Fibroblast of the conjunctiva (primary cell): ENCODE data around the gene FUT6.
"Not testable (repeated sequence)": the region's sequence is repeated elsewhere in the genome, so short reads cannot be mapped to it uniquely, and the experiment has no call there.

Experiments
- DNase-seq: peaks from one replicate; pipeline ENCODE4 v3.0.0-alpha.2; 2010; ENCODE audit warnings: low read depth

The FUT6 gene

GRCh38 chr19:5785423-5785822 is 54.1 kb downstream of the FUT6 start:
- no peak for DNase-seq

GRCh38 chr19:5784581-5785147 is 54.8 kb downstream of the FUT6 start, which contains the start of gene PRR22:
Gene PRR22, minus strand, starts transcription at chr19:5784746. Its CDS starts 86 bp downstream, at chr19:5784660.
- DNase-seq, result no peak

GRCh38 chr19:5782945-5783919 is 56.3 kb downstream of the FUT6 start:
- no peak for DNase-seq

GRCh38 chr19:5782322-5782721 is 57.2 kb downstream of the FUT6 start:
- no peak for DNase-seq

- not testable (repeated sequence) for DNase-seq
Measured at GRCh38 chr19:5780916-5781315, 58.6 kb downstream of the FUT6 start.
